DND-41 (cell line): Measurements from ENCODE around the gene ZAP70.

Source experiments
- EZH2 ChIP-seq: IDR thresholded peaks from 3 replicates; pipeline ENCODE4 v1.6.1; 2012; ENCODE audit warnings: borderline replicate concordance, low read depth, mild to moderate bottlenecking, moderate library complexity, low read length, inconsistent platforms; ENCODE audit not compliant: severe bottlenecking
- TF ChIP-seq, protein P1 (sequence below): IDR thresholded peaks from 2 replicates; pipeline ENCODE4 v1.5.1; 2012; ENCODE audit warnings: borderline replicate concordance, low read length, moderate library complexity, mild to moderate bottlenecking; ENCODE audit not compliant: poor library complexity, severe bottlenecking; ENCODE audit errors: extremely low read depth

DNA sequence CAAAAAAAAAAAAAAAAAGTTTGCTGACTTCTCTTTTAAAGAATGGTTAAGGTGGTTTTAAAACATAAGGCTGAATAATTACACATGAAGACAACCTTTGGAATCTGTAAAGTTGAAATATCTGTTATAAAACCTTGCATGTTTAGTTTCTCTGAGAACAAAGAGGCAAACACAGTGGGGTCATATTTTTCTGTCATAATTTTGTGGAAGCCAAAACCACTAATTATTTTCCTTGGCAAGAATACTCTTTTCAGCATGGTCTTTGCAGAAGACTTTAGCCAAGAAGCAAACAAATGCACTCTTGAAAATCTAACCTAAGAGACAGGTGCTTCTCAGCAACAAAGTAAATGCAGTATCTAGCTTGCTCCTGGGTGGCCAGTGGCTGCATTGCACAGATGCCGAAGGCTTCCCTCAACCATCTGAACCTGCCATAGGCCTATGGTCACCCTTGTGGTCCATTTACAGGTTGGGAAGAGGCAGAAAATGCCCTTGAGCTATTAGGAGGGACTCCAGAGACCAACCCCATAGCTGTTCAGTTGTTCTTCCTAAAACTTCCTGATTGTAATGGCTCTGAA is 44.8 kb downstream of the ZAP70 start:
- no peak for TF ChIP-seq EZH2
- TF ChIP-seq, protein P1, sequence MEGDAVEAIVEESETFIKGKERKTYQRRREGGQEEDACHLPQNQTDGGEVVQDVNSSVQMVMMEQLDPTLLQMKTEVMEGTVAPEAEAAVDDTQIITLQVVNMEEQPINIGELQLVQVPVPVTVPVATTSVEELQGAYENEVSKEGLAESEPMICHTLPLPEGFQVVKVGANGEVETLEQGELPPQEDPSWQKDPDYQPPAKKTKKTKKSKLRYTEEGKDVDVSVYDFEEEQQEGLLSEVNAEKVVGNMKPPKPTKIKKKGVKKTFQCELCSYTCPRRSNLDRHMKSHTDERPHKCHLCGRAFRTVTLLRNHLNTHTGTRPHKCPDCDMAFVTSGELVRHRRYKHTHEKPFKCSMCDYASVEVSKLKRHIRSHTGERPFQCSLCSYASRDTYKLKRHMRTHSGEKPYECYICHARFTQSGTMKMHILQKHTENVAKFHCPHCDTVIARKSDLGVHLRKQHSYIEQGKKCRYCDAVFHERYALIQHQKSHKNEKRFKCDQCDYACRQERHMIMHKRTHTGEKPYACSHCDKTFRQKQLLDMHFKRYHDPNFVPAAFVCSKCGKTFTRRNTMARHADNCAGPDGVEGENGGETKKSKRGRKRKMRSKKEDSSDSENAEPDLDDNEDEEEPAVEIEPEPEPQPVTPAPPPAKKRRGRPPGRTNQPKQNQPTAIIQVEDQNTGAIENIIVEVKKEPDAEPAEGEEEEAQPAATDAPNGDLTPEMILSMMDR: no peak
